GM18520 (cell line): ENCODE results near the gene ZFYVE19.

Experiments used
- ATAC-seq: cut with Tn5 transposase; IDR thresholded peaks from one replicate; pipeline ENCODE4 v1.9.1; 2021; ENCODE audit not compliant: unreplicated experiment

Gene ZFYVE19, protein sequence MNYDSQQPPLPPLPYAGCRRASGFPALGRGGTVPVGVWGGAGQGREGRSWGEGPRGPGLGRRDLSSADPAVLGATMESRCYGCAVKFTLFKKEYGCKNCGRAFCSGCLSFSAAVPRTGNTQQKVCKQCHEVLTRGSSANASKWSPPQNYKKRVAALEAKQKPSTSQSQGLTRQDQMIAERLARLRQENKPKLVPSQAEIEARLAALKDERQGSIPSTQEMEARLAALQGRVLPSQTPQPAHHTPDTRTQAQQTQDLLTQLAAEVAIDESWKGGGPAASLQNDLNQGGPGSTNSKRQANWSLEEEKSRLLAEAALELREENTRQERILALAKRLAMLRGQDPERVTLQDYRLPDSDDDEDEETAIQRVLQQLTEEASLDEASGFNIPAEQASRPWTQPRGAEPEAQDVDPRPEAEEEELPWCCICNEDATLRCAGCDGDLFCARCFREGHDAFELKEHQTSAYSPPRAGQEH

DNA sequence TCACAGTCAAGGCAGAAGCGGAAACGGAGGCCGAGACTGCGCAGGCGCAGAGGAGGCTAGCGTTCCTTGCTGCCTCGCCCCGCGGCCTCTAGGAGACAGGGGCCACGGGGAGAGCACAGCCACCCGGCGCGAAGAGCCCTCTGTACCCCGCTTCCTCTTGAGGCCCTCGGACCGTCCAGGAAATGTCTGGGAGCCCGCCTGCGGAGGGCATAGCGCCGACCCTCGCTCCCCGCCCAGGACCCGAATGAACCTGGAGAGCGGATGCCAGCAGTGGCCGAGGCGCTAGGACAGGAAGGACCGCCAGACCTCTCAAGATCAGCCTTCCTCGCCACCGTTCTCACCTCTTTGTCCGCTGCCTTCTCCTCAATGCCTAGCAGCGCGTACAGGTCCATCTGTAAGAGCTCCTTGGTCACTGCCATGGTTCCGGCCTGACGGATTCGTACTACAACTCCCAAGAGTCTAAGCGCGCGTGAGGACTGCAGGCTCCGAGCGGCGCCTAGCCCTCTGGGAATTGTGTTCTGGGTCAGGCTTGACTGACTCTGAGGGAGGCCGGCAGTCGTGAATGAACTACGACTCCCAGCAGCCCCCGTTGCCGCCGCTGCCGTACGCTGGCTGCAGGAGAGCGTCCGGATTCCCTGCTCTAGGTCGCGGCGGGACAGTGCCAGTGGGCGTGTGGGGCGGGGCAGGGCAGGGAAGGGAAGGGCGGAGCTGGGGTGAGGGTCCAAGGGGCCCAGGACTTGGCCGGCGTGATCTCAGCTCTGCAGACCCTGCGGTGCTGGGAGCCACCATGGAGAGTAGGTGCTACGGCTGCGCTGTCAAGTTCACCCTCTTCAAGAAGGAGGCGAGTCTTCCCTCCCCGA is at the start of gene ZFYVE19, which contains the start of gene DNAJC17:
Gene ZFYVE19, plus strand, starts transcription at position 62 of the 860 bp plus-strand sequence. Its CDS starts 501 bp downstream, at position 563.
Gene DNAJC17, minus strand, starts transcription at position 446 of the 860 bp plus-strand sequence. Its CDS starts 27 bp downstream, at position 419.
- ATAC-seq, result peak; percentile 94

DNA sequence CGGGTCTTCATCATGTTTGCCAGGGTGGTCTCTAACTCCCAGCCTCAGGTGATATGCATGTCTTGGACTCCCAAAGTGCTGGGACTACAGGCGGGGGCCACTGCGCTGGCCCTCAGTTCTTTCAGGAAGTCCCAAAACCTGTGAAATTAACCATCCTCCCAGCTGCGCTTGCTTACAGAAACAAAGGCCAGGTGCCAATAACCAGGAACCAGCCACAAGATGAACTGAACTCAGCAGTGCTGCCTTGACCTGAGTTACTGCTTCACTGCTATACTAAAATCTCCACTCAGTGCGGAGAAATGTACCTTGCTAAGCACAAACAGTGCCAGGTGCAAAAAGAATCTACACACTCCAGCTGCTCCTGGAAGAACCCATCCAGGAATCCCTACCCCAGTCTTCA is 46.9 kb upstream of the ZFYVE19 start:
- ATAC-seq, result no peak

DNA sequence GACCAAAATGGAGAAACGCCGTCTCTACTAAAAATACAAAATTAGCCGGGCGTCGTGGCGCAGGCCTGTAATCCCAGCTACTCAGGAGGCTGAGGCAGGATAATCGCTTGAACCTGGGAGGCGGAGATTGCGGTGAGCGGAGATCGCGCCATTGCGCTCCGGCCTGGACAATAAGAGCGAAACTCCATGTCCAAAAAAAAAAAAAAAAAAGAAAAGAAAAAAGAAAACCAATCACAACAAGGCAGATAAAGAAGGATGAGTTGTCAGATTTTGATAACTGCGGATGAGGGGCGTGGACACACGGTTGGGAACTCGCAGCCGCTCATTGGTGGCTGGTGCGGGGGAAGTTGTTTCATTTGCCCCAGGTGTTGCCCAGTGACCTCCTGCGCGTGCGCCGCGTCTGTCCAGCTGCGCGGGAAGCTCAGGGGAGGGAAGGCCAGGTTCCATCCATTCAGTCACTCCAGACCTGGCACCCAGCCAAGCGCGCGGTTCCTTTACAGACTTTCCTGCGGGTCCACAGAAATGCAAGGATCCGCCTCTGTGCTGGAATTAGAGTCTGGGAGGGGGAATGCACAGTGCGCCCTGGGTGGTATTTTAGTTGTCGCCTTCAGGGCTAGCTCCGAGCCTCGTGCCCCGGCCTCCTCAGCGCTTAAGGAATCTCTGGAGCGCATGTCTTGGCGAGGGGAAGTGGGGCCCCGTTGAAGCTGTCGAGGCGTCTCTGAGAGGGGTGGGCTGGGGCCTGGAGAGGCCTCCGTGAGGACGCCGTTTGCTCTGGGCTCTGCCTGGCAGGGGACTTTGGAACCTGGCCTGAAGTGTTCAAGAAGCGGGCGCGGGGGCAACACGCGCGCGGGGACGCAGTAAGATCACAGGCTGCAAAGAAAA is 43.7 kb upstream of the ZFYVE19 start:
- no peak for ATAC-seq

DNA sequence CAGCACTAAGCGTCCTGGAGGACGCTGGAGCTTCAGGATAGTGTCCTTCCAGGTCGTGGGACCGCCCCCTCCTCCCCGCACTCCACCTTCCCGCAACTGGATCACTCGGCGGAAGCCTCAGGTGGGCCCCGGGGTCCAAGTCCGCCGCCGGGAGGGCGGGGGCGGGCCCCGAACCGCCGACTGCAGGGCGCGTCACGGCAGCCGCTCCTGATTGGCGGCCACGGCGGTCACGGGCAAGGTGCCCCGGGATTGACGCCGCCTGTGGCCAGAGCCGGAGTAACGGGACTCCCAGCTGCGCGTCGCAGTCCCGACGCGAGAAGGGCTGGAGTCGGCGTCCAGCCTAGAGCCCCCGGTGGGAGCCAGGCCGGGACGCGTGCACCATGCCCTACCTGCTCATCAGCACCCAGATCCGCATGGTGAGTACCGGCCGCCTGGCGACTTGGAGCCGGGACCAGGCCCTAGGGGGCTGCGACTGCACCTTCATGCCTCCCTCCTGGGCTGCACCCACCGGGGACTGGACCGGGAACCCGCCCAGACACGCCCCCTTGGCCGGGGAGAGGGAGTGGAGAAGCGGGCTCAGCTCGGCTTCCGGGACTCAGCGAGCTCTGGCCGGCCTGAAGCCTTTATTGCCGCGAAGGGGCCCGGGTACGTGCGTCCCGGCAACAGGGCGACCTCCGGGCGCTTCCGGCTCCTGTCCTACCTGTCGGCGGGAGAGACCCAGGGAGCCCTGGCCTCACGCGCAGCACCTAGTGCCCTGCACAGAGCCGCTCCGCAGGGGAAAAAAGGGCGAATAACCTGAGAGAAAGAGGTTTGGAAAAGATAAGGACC is 42.9 kb upstream of the ZFYVE19 start, which contains the start of gene GCHFR:
Gene GCHFR, plus strand, starts transcription at position 268 of the 828 bp plus-strand sequence. Its CDS starts 113 bp downstream, at position 381.
- ATAC-seq, result no peak

DNA sequence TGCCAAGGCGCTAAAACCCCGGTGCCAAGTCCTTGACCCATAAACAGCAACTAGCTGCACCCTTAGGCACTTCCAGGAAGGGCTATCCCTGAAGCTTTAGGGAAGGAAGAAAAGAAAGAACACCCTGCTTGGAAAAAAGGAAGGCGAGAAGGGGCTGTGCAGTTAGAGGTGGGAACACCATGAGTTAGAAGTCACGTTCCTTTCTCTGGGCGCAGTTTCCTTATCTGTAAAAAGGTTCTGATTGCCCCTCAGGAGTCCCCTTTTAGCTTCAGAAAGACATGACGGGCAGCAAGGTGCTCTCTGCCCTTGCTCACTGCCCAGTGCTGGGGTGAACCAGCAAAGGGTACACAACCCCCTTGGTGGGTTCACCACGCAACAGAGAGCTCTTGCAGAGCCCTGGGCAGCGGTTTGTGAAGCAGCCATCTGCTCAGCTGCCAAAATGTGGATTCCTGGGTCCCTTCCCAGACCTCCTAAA is 42.2 kb upstream of the ZFYVE19 start:
- ATAC-seq, result no peak

- ATAC-seq, result no peak
These were observed 40.6 kb upstream of the ZFYVE19 start for GRCh38 chr15:40766194-40766815.

DNA sequence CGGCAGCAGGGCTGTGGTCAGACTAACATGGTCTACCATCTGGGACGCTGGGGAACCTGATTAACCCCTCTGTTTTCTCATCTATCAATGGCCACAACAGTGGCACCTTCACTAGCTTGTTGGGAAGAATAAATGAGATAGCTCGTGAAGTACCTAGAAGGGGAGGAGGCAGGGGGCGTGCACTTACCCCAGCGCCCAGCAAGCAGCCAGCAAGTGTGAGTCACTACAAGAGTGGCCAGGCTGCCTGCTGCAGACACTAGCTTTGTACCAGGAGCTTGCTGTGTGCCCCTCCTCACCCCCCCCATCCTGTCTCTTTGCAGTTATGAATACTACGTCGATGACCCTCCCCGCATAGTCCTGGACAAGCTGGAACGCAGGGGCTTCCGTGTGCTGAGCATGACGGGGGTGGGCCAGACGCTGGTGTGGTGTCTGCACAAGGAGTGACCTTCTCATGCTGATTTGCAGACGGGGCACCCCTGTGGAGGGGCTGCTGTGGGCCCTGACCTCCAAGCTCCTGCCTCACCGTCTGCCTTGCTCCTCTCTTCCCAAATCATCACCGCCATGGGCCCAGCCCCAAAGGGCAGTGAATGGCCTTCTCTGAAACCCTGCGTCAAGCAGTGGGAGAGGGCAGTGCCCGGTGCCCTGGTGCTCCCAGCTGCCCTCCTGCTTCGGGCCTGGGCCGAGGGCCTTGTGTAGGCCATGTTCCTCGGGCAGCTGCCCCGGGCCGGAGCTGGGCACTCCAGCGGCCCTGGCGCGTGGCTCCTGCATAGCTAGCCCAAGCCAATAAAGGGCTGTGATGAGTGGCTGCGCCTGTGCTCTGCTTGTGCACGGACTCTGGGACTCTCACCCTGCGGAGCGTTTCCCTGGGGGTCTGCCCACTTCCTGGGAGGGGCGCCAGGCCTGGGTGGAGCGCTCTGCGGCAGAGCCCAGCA is 39.7 kb upstream of the ZFYVE19 start:
- ATAC-seq, result no peak

GRCh38 chr15:40767838-40768500 is 38.9 kb upstream of the ZFYVE19 start:
- ATAC-seq, result no peak

DNA sequence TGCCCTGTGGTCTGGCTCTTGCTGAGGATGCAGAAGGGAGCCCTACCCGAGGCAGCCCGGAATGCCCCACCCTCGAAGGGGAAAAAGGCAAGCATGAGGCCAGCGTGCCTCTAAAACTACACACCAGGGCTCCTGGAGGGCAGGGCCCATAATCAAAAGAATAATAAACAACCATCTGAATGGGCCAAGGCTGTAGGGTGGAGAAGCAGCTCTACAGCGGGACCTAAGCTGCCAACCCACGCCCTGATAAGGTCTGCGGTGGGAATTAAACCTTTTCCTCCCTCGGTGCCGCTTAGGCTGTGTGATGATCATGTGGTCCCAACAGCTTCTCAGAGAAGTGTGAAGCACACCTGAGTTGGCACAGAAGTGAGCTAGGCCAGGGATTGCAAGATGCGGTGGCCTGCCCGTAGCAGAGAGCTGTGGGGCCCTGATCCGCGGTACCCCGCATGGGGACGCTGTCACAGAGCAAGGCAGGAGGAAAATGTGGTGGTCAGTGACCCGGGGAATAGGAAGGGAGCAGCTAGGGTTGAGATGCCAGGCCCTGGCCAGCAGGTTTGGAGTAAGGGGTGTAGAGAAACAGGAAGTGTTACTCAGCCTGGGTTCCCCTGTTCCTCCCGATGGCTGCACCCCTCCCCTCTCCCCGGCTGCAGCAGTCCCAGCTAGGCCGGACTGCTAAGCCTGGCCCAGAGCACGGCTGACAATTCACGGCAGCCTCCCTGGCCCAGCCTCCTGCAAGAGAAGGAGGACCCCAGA is 38.2 kb upstream of the ZFYVE19 start:
- no peak for ATAC-seq

GRCh38 chr15:40769274-40770146 is 37.4 kb upstream of the ZFYVE19 start, which contains the start of gene C15orf62:
TSS of gene C15orf62 (plus strand) at chr15:40769980. CDS start at chr15:40770496, 516 bp downstream.
- no peak for ATAC-seq

- no peak for ATAC-seq
These were observed 36.7 kb upstream of the ZFYVE19 start for GRCh38 chr15:40770147-40770721.

GRCh38 chr15:40771242-40771641 is 35.6 kb upstream of the ZFYVE19 start:
- no peak for ATAC-seq

DNA sequence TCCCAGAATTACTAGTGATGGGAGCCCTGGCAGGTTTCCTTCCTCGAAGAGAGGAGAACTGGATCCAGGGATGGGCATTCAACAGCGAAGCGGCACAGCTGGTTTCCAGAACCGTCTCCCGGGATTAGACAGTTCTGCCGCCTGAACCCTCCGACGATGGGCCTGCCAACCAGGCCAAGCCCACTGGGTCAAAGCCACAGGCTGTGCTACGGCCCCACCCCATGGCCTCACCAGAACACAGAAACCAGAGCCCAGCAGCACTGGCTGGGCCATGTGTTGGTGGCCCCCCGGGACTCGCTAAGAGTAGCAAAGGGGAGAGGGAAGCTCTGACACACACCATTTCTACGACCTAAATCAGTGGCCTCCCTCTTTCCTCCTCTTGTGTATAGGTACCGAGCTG is 34.9 kb upstream of the ZFYVE19 start:
- no peak for ATAC-seq

GRCh38 chr15:40773496-40773895 is 33.4 kb upstream of the ZFYVE19 start:
- ATAC-seq, result no peak

- ATAC-seq, result no peak
These were observed 33.0 kb upstream of the ZFYVE19 start for GRCh38 chr15:40773902-40774301.
